HepG2 (cell line): Measurements from ENCODE around the gene HDAC4. TPM values are rescaled to one million over a fixed set of nuclear protein-coding genes. Genes with fewer than 3 reads are reported as not detected.

Source experiments
- ATAC-seq: fragments of 200-7000 bp; cut with Tn5 transposase; 3 replicates; pipeline ENCODE4 v1.9.1; 2020; ENCODE audit warnings: mild to moderate bottlenecking, moderate library complexity
- BruUV-seq: library from RNA; stranded (reverse); fragments of 400-500 nt; replicated peaks from 2 replicates; lab custom pipeline; 2021; lab: Mats Ljungman, UMichigan
- CTCF ChIA-PET: fragments of 300-600 bp; formaldehyde crosslinking; extraction: SDS; loops from one replicate; lab custom pipeline; 2021; ENCODE audit warnings: low total read pairs, inconsistent platforms, low intra/inter-chr PET ratio; lab: Yijun Ruan, JAX
- POLR2A ChIA-PET: fragments of 350-600 bp; sonication (Branson Sonifier 250); formaldehyde crosslinking; loops from one replicate; lab custom pipeline; 2020; ENCODE audit warnings: antibody characterized with exemption, inconsistent platforms; lab: Yijun Ruan, JAX
- DNase-seq: peaks from one replicate; pipeline ENCODE4 v3.0.0-alpha.2; 2015; ENCODE audit warnings: low spot score
- FAIRE-seq: peaks from 3 replicates; lab custom pipeline; 2011; peaks lifted over from hg19 to GRCh38; lab: Jason Lieb, UNC
- H2AFZ ChIP-seq: one replicate; pipeline ENCODE4 v1.6.1; 2011; ENCODE audit warnings: low read length, inconsistent platforms
- H3K27ac ChIP-seq: fragments of 300-600 bp; 3 replicates; pipeline ENCODE4 v1.8.0; 2011; ENCODE audit warnings: mixed run types, mild to moderate bottlenecking, mixed read lengths, low read length, inconsistent platforms; ENCODE audit not compliant: insufficient read depth; ENCODE audit errors: extremely low read length
- H3K27me3 ChIP-seq, 2 experiments: fragments of 200-600 bp in 1 of 2; 2 replicates in 1 of 2; 3 replicates in 1 of 2; pipeline versions ENCODE4 v1.6.0 to v1.8.0; 2011; ENCODE audit warnings: low read length in 2 of 2, mild to moderate bottlenecking in 2 of 2, moderate library complexity in 2 of 2, inconsistent platforms in 1 of 2; ENCODE audit not compliant: insufficient read depth in 2 of 2, control insufficient read depth in 1 of 2
- H3K36me3 ChIP-seq, 2 experiments: fragments of 200-600 bp in 1 of 2; replicated peaks in 1 of 2; 2 replicates in 1 of 2; 3 replicates in 1 of 2; pipeline versions ENCODE4 v1.5.1 to v1.8.0; 2011; ENCODE audit warnings: low read length in 2 of 2, inconsistent platforms in 1 of 2; ENCODE audit not compliant: insufficient read depth in 2 of 2, control insufficient read depth in 1 of 2
- H3K4me1 ChIP-seq: 2 replicates; pipeline ENCODE4 v1.5.1; 2012; ENCODE audit warnings: low read length, inconsistent platforms; ENCODE audit not compliant: insufficient read depth
- H3K4me2 ChIP-seq: 2 replicates; pipeline ENCODE4 v1.6.0; 2011; ENCODE audit warnings: low read depth, low read length, inconsistent platforms
- H3K4me3 ChIP-seq, 3 experiments: fragments of 200-600 bp in 1 of 3; sonication (generic), shearing (Covaris generic) in 1 of 3; replicated peaks in 1 of 3; 2 replicates each; pipeline ENCODE4 v1.5.1; 2011 to 2016; ENCODE audit warnings: low read length in 3 of 3, inconsistent platforms in 2 of 3, low read depth in 2 of 3, mild to moderate bottlenecking in 2 of 3, control low read depth in 1 of 3, mixed read lengths in 1 of 3; ENCODE audit not compliant: insufficient read depth in 1 of 3
- H3K79me2 ChIP-seq: one replicate; pipeline ENCODE4 v1.6.1; 2011; ENCODE audit warnings: low read length, inconsistent platforms; ENCODE audit not compliant: insufficient read depth
- H3K9ac ChIP-seq: 2 replicates; pipeline ENCODE4 v1.6.0; 2011; ENCODE audit warnings: mild to moderate bottlenecking, low read depth, low read length, inconsistent platforms; ENCODE audit not compliant: insufficient read depth
- H3K9me3 ChIP-seq: 2 replicates; pipeline ENCODE4 v1.5.1; 2012; ENCODE audit warnings: mild to moderate bottlenecking, low read length
- H4K20me1 ChIP-seq: 2 replicates; pipeline ENCODE4 v1.6.0; 2011; ENCODE audit warnings: inconsistent platforms, mild to moderate bottlenecking, low read length, moderate library complexity; ENCODE audit not compliant: insufficient read depth
- AGO2 ChIP-seq: fragments of 200-400 bp; formaldehyde crosslinking; optimal IDR thresholded peaks from 2 replicates; pipeline ENCODE3; 2017; ENCODE audit warnings: mild to moderate bottlenecking, low read depth, low read length, moderate library complexity
- ZBTB4 ChIP-seq: sonication (generic); formaldehyde crosslinking; IDR thresholded peaks from 2 replicates; pipeline ENCODE4 v1.4.0; 2020; ENCODE audit warnings: missing genetic modification reagents, mild to moderate bottlenecking, borderline replicate concordance
- ZNF883 ChIP-seq: sonication (generic); formaldehyde crosslinking; IDR thresholded peaks from 2 replicates; pipeline ENCODE4 v1.5.1; 2020; ENCODE audit warnings: mild to moderate bottlenecking, missing genetic modification reagents; ENCODE audit errors: not compliant biosample characterization
- ZSCAN9 ChIP-seq: IDR thresholded peaks from 2 replicates; pipeline ENCODE4 v1.6.1; 2016; ENCODE audit warnings: borderline replicate concordance
- WGBS: methylation state at CpG from one replicate; pipeline ENCODE4 v1.1.6; 2017; ENCODE audit warnings: low lambda C conversion rate; 5-methylcytosine and 5-hydroxymethylcytosine counted together
- in situ Hi-C: cut with HindIII; loops from 2 replicates; pipeline ENCODE4 v1.10.0; 2017; ENCODE audit warnings: low pct_unique_long_range_greater_than_20kb; ENCODE audit not compliant: extremely low pct_ligation_motif_present
- intact Hi-C: fragments of 100-400 bp; cut with micrococcal nuclease; formaldehyde crosslinking; loops from one replicate; pipeline ENCODE4 v1.10.0; 2022; ENCODE audit not compliant: unreplicated experiment
- polyA plus RNA-seq, 8 experiments: library from polyadenylated mRNA; depleted of rRNA in 3 of 8; stranded (reverse) in 7 of 8; unstranded in 1 of 8; fragments of >200 nt; fragmentation: Illumina TruSeq in 4 of 8; extraction: Trizol in 4 of 8; gene quantifications; 2 replicates each; pipeline versions ENCODE4 v1.2.1 to v1.2.3, GENCODE V29; 2011 to 2016; ENCODE audit warnings: low read depth in 4 of 8, missing spikeins in 1 of 8, mixed read lengths in 1 of 8; ENCODE audit not compliant: insufficient read depth in 1 of 8
- total RNA-seq, 5 experiments: library from RNA; depleted of rRNA; stranded (reverse); fragments of >200 nt; fragmentation: Illumina TruSeq; extraction: Trizol; gene quantifications; 2 replicates each; pipeline ENCODE4 v1.2.3, GENCODE V29; 2016; ENCODE audit warnings: low read depth in 1 of 5

The HDAC4 gene
- total and polyA plus RNA-seq, 2 of the 13 experiments (the other 11 are each of a cell fraction or from before 2014, with no cell fraction given): 10.1 to 11.5 TPM

- H3K79me2 ChIP-seq: peaks cover 9% of the 10 kb centered on the region
- POLR2A ChIA-PET: no interaction called here
- FAIRE-seq (no peak), ATAC-seq (no peak), DNase-seq (no peak)
- no peaks in the 10 kb centered on the region; a peak in 1 of 5 replicates for H3K36me3 ChIP-seq
- no peak overlapping the region for H3K4me3 ChIP-seq
- H2AFZ ChIP-seq: no peak overlapping the region
- peaks cover 27% of the 10 kb centered on the region for H3K4me1 ChIP-seq
- CTCF ChIA-PET: no interaction called here
- in situ Hi-C loops (no loop called here), intact Hi-C loops (no loop called here)
- no peaks in the 10 kb centered on the region for H3K27me3 ChIP-seq
- H3K27ac ChIP-seq: no peak overlapping the region
- H4K20me1 ChIP-seq: peaks cover 11% of the 10 kb centered on the region; the same call in 1 of the 2 replicates
- H3K9me3 ChIP-seq: no peaks in the 10 kb centered on the region
- H3K4me2 ChIP-seq: no peak overlapping the region
- no TSS peak for BruUV-seq
- H3K9ac ChIP-seq: no peak overlapping the region
- no peak for TF ChIP-seq ZSCAN9
- no peak for TF ChIP-seq ZNF883
- TF ChIP-seq ZBTB4 (CRISPR knock-in tag): 0 out of 2 replicates have a peak, but pooled peaks have one; percentile 41
- peak; percentile 39 for TF ChIP-seq AGO2
- WGBS: 95% methylated on average over 41 of the region's 41 CpGs
Measured at GRCh38 chr2:239245872-239246721, 154.7 kb downstream of the HDAC4 start.
